ENCODE results near the gene ADAM15.
A peak's percentile ranks its signal among the peaks of the same experiment; 100 is the strongest.

The ADAM15 gene, protein sequence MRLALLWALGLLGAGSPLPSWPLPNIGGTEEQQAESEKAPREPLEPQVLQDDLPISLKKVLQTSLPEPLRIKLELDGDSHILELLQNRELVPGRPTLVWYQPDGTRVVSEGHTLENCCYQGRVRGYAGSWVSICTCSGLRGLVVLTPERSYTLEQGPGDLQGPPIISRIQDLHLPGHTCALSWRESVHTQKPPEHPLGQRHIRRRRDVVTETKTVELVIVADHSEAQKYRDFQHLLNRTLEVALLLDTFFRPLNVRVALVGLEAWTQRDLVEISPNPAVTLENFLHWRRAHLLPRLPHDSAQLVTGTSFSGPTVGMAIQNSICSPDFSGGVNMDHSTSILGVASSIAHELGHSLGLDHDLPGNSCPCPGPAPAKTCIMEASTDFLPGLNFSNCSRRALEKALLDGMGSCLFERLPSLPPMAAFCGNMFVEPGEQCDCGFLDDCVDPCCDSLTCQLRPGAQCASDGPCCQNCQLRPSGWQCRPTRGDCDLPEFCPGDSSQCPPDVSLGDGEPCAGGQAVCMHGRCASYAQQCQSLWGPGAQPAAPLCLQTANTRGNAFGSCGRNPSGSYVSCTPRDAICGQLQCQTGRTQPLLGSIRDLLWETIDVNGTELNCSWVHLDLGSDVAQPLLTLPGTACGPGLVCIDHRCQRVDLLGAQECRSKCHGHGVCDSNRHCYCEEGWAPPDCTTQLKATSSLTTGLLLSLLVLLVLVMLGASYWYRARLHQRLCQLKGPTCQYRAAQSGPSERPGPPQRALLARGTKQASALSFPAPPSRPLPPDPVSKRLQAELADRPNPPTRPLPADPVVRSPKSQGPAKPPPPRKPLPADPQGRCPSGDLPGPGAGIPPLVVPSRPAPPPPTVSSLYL

GRCh38 chr1:155050560-155051341 lies at the start of gene ADAM15:
ADAM15 (plus strand) TSS chr1:155051316; CDS start chr1:155051387, 71 bp downstream.
- DNase-seq: peak; percentile 95

DNA sequence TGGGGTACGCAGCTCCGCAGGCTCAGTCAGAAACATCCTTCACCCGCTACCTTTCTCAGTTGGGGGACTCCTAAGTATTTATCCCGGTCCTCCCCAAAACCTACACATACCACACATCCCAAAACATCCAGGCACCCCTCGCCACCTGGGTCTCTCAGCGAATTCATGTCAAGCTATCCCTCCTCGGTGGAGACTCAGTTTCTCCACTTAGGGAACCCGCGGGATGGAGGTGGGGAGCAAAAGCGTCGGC lies 49.8 kb upstream of the ADAM15 start:
- DNase-seq: no peak

- DNase-seq: peak; percentile 100
Observed at GRCh38 chr1:155001675-155002463, 49.2 kb upstream of the ADAM15 start.

DNA sequence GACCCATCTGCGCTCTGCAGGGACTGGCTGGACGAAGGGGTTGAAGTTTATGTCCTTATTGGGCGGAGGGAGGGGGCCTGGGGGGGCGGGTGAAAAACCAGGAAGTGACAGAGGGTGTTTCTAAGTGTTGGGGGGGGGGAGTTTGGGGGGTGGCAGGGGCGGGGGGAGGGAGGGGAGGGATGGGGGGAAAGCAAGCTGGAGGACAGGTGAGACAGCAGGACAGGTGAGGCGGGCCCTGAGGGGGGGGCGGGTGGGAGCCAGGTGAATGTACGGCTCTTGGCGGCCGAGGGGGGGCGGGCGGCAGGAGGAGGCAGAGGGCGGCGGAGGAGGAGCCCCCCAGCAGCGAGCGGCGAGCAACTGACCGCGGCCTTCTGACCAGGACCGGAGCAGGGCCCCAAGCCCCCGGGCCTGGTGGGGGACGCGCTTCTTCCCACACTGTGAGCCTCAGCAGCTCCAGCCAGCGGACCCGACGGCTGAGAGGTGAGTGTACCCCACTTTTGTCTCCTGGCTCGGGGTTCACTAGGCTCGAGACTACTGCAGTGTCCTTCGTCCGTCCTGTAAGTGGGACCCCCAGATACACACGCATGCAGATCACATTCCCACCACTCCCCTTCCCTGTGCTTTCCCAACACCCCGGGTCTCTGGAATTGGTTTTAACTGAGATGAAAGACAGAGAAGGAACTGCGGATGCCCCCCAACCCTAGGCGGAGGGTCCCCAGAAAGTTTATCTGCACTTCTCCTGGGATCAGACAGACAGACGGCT lies 48.5 kb upstream of the ADAM15 start, which contains the start of gene ZBTB7B:
TSS of gene ZBTB7B (plus strand) at position 339 of the 763 bp plus-strand sequence. CDS start 11,859 bp downstream, outside the sequence.
- no peak for DNase-seq

- DNase-seq: peak; percentile 64
Observed at GRCh38 chr1:155003227-155003765, 47.8 kb upstream of the ADAM15 start.

GRCh38 chr1:155003766-155004351 lies 47.3 kb upstream of the ADAM15 start:
- peak; percentile 66 for DNase-seq

DNA sequence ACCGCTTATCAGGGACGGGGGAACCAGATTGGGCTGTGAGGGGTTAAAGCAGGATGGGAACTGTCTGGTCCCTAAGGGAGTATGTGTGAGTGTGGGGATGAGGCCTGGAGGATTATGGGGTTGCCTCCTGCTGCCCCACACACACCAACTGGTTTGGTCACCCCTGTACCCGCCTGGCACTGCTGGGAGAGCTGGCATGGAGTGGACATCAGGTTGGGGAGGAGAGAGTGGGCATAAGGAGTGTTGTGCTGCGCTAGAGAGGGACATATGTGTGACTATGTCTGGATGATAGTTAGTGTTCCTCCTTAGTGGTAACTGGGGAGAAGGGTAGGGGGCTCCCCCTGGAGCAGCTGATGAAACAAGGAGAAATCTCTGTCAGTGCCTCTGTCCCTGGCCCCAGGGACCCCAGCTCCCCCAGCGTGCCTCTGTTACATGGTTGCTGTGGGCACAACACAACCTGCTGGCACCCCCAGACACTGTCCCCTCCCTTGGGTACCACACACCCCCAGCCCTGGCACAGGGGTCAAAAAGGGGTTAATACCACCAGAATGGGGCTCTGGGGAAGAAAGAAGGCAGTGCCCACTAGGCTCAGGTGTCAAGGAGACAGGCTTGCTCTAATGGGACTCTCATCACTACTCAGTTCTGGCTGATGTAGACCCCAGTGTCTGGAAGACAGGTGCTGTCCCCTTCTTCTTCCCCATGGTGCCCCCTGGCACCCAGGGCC lies 46.6 kb upstream of the ADAM15 start:
- DNase-seq: no peak

DNA sequence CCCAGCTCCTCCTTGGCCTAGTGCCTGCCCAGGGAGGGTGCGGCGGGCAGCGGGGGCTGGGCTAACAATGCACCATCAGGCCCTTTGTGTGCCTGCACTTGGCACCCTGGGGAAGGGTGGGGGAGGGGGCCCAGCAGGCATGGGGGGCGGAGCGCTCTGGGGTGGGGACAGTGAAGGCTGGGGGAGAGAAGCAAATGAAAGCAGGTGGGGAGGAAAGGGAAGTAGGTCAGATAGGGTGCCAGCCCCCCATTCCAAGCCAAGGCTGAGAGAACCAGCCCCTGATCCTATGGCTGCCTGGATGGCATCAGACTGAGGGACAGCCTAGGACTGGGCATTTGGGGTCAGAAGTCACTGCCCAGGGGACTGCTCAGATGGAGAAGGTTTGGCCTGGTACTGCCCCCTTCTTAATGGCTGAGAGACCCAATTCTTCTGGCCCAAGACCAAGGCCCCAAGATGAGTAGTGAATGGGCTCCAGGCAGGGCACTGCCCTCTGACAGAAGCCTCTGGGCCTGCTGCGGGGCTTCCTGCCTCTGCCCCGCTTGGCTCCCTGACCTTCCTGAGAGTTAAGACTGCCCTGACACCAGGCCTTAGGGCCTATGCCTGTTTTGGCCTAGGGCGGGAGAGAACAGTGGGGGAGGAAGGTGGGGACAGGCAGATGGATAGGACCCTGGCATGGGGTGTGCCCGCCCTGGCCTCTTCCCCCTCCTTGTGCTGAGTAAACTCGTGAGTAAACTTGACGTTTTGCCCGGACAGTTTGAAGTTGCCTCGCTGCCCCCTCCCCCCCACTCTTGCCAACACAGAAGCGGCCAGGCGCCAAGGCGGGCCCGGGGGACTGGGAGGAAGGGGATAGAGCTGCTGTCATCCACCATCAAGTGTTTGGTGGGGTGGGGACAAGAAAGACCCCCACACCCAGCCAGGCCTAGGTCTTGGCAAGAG lies 45.8 kb upstream of the ADAM15 start:
- DNase-seq: no peak

- peak; percentile 29 for DNase-seq
Observed at GRCh38 chr1:155006601-155007101, 44.5 kb upstream of the ADAM15 start.

GRCh38 chr1:155007251-155007828 lies 43.8 kb upstream of the ADAM15 start:
- DNase-seq: no peak

- no peak for DNase-seq
Observed at GRCh38 chr1:155008015-155008941, 42.8 kb upstream of the ADAM15 start.

- DNase-seq: no peak
Observed at GRCh38 chr1:155009221-155009711, 41.9 kb upstream of the ADAM15 start.

GRCh38 chr1:155009742-155010141 lies 41.4 kb upstream of the ADAM15 start:
- no peak for DNase-seq

GRCh38 chr1:155010211-155010918 lies 40.8 kb upstream of the ADAM15 start:
- DNase-seq: no peak

DNA sequence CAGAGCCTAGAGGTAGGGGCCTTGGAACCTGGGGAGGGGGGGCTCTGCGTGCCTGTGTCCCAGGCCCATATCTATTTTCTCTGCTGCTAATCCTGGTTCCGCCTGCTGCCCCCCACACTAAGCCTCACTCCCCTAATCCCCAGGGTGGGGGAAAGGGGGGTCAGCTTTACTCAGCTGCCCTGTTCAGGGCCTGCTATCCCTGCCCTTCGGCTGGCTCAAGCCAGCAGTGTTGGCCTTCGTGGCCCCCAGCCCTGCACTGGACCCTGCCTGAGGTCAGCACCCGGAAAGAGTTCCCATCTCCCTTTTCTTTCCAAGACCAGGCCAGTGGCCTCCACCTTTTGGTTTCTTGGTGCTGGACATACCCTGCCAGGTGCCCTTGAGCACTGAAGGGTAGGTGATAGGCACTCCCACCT lies 40.1 kb upstream of the ADAM15 start:
- no peak for DNase-seq

GRCh38 chr1:155011437-155012025 lies 39.6 kb upstream of the ADAM15 start:
- no peak for DNase-seq

Data from DMS53 (cell line).